ENCODE measurements around the gene CYP1B1. TPM values are rescaled to one million over a fixed set of nuclear protein-coding genes. Genes with fewer than 3 reads are reported as not detected.

Gene CYP1B1
- total RNA-seq, 3 donors from 2014 or later = 1.6 to 15.0 (median 13.8) TPM

- H3K9me3 ChIP-seq = no peaks in the 10 kb centered on the region
- no peaks in the 10 kb centered on the region for H3K4me1 ChIP-seq (ENCODE audit: low read depth)
- DNase-seq = no peak
- H3K36me3 ChIP-seq (ENCODE audit: low read depth) = no peaks in the 10 kb centered on the region
- TF ChIP-seq CTCF (IDR thresholded peaks at IDR 0.05) = no peak
- intact Hi-C loops (cut with DNase I, micrococcal nuclease) = no loop called here
- no peak for ATAC-seq
- H3K4me3 ChIP-seq = no peak overlapping the region
Measured at GRCh38 chr2:38037325-38037724, 38.6 kb downstream of the CYP1B1 start.

- no peak for DNase-seq
- intact Hi-C loops (cut with DNase I, micrococcal nuclease) = no loop called here
- no peaks in the 10 kb centered on the region for H3K4me1 ChIP-seq (ENCODE audit: low read depth)
Measured at GRCh38 chr2:38035968-38036367, 40.0 kb downstream of the CYP1B1 start.

GRCh38 chr2:38033646-38034045 lies 42.3 kb downstream of the CYP1B1 start:
- Histone ChIP-seq H3K4me1 (ENCODE audit: low read depth) (no peaks in the 10 kb centered on the region), H3K36me3 (ENCODE audit: low read depth) (no peaks in the 10 kb centered on the region), H3K9me3 (no peaks in the 10 kb centered on the region), H3K4me3 (no peak overlapping the region)
- TF ChIP-seq CTCF (IDR thresholded peaks at IDR 0.05) = no peak
- intact Hi-C loops (cut with DNase I, micrococcal nuclease) = no loop called here
- ATAC-seq (no peak), DNase-seq (no peak)

More at GRCh38 chr2:38035968-38036367, 40.0 kb downstream of the CYP1B1 start:
- no peak overlapping the region for H3K4me3 ChIP-seq
- H3K9me3 ChIP-seq = no peaks in the 10 kb centered on the region
- no peaks in the 10 kb centered on the region for H3K36me3 ChIP-seq (ENCODE audit: low read depth)
- no peak for ATAC-seq
- TF ChIP-seq CTCF (IDR thresholded peaks at IDR 0.05) = no peak

- Histone ChIP-seq H3K4me1 (ENCODE audit: low read depth) (no peaks in the 10 kb centered on the region), H3K4me3 (no peak overlapping the region), H3K36me3 (ENCODE audit: low read depth) (no peaks in the 10 kb centered on the region), H3K9me3 (no peaks in the 10 kb centered on the region)
- intact Hi-C loops (cut with DNase I, micrococcal nuclease) = no loop called here
- DNase-seq (no peak), ATAC-seq (no peak)
- no peak for TF ChIP-seq CTCF (IDR thresholded peaks at IDR 0.05)
Measured at GRCh38 chr2:38032946-38033345, 43.0 kb downstream of the CYP1B1 start.

GRCh38 chr2:38030635-38031355 lies 45.2 kb downstream of the CYP1B1 start:
- Histone ChIP-seq H3K4me3 (no peak overlapping the region), H3K36me3 (ENCODE audit: low read depth) (no peaks in the 10 kb centered on the region), H3K4me1 (ENCODE audit: low read depth) (no peaks in the 10 kb centered on the region), H3K9me3 (no peaks in the 10 kb centered on the region)
- ATAC-seq (no peak), DNase-seq (no peak)
- TF ChIP-seq CTCF (IDR thresholded peaks at IDR 0.05) = no peak
- intact Hi-C loops (cut with DNase I, micrococcal nuclease) = no loop called here
